GM06990 (cell line): ENCODE measurements around the gene IGF2BP2.

Experiments used
- DNase-seq: peaks from one replicate; pipeline ENCODE4 v3.0.0-alpha.2; 2011; ENCODE audit not compliant: insufficient read length; ENCODE audit errors: extremely low read depth
- H3K27me3 ChIP-seq: replicated peaks from 2 replicates; pipeline ENCODE4 v1.6.0; 2011; ENCODE audit warnings: low read length; ENCODE audit not compliant: control insufficient read depth, insufficient read depth
- H3K36me3 ChIP-seq: 2 replicates; pipeline ENCODE4 v1.5.1; 2011; ENCODE audit warnings: low read length; ENCODE audit not compliant: control insufficient read depth, insufficient read depth
- H3K4me3 ChIP-seq: replicated peaks from 2 replicates; pipeline ENCODE4 v1.5.1; 2011; ENCODE audit warnings: low read depth, mild to moderate bottlenecking, control low read depth, low read length
- TF ChIP-seq, protein P1 (sequence below): IDR thresholded peaks from 2 replicates; pipeline ENCODE4 v1.5.1; 2011; ENCODE audit warnings: low read length, control low read depth, mild to moderate bottlenecking, inconsistent platforms; ENCODE audit not compliant: insufficient read depth, poor library complexity, severe bottlenecking

The IGF2BP2 gene

DNA sequence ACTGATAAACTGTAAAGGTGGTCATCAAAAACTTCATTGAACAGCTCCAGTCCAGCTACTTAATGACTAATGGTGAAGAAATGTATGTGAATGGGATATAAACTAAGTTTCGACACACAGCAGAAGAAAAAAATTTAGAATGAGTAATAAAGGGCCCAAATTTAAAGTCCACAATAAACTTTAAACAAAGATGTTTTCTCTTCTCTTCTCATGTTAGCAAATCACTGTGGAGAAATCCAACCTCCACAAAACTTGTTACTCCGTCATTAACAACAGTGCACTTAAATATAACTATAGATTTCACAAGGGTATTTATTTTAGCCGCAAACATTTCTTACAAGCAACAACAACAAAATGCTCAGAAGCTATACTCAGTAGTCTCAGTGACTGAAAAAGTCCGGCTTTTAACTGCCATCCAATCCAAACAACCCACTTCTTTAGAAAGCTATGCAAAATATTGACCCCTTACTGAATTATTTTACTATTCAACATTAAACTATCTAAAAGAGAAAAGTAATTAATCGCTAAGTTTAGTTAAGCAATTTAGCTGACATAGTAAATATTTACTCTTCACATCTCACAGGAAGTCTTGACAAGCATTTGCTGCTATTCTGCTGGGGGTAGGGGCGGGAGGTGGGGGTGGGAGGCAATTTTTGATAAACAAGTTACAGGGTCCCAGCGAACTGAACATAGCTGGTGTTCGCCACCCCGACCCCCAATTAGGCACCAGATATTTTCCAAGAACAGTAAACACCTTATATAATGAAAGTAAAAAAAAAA, 2.4 kb downstream of the IGF2BP2 start:
- no peaks in the 10 kb centered on the region; the same call in 1 of the 2 replicates for H3K27me3 ChIP-seq
- no peak for DNase-seq
- H3K36me3 ChIP-seq, result no peaks in the 10 kb centered on the region
- TF ChIP-seq, protein P1, sequence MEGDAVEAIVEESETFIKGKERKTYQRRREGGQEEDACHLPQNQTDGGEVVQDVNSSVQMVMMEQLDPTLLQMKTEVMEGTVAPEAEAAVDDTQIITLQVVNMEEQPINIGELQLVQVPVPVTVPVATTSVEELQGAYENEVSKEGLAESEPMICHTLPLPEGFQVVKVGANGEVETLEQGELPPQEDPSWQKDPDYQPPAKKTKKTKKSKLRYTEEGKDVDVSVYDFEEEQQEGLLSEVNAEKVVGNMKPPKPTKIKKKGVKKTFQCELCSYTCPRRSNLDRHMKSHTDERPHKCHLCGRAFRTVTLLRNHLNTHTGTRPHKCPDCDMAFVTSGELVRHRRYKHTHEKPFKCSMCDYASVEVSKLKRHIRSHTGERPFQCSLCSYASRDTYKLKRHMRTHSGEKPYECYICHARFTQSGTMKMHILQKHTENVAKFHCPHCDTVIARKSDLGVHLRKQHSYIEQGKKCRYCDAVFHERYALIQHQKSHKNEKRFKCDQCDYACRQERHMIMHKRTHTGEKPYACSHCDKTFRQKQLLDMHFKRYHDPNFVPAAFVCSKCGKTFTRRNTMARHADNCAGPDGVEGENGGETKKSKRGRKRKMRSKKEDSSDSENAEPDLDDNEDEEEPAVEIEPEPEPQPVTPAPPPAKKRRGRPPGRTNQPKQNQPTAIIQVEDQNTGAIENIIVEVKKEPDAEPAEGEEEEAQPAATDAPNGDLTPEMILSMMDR, result no peak
- H3K4me3 ChIP-seq, result no peak overlapping the region

DNA sequence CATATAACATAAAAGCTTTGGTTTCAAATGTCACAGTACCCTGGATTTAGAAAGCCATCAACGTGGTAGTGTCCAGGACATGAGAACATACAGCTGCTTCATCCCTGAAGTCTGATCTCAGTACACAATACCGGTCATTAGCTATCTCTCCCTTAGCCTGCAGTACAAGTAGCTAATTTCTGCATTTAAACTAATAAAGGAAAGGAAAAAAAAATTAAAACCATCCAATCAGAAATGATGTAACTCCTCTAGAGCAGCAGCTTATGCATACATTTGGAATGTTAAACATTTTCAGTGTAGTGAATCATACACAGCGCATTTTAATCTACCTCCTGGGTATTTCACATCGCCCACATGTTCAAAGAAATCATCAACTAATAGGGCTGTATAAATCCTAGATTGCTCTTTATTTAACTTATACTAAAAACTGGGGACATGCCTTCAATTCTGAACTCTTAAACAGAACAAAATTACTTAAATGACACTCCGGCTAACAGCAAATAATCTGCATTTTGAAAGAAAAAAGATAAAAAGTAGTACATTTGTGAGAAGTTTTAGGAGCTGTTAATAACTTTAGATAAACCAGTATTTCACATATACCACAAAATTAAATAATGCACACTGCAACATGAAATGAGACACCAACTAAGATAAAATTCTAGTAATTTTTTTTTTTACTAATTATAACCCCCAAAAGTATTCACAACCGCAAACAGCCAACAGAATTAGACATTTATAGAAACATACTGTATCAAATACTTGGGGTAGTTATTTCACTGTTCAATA, 3.7 kb downstream of the IGF2BP2 start:
- TF ChIP-seq, protein P1, result no peak
- DNase-seq, result no peak
- Histone ChIP-seq H3K27me3 (no peaks in the 10 kb centered on the region; the same call in 1 of the 2 replicates), H3K36me3 (no peaks in the 10 kb centered on the region), H3K4me3 (no peak overlapping the region)

DNA sequence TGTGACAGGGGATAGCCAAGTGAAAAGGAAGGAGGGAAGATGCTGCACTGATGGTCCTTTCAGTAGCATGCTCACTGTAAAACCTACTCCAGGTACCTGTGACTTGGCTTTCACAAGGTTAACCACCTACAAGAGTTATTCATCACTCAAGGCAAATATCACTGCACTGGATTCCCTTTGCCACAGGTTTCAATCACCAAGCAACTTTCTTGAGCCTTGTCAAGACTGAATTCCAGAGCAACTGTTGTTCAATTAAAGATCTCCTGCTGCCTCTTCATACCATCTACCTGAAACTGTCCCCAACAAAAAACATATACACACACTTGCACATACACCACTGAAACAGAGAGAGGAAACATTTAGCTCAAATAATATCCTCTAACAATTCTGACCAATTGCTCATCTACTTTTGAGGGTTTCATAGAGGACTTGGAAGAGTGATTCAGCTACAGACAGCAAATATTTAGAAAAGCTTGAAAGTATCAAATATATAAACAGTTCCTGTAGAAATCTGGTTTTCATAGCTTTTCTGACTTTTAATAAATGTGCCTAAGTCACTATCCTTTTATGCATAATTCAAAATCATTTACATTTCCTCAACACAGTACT, 6.5 kb downstream of the IGF2BP2 start:
- DNase-seq, result no peak
- Histone ChIP-seq H3K4me3 (no peak overlapping the region), H3K27me3 (no peaks in the 10 kb centered on the region), H3K36me3 (no peaks in the 10 kb centered on the region)
- TF ChIP-seq, protein P1, result no peak

DNA sequence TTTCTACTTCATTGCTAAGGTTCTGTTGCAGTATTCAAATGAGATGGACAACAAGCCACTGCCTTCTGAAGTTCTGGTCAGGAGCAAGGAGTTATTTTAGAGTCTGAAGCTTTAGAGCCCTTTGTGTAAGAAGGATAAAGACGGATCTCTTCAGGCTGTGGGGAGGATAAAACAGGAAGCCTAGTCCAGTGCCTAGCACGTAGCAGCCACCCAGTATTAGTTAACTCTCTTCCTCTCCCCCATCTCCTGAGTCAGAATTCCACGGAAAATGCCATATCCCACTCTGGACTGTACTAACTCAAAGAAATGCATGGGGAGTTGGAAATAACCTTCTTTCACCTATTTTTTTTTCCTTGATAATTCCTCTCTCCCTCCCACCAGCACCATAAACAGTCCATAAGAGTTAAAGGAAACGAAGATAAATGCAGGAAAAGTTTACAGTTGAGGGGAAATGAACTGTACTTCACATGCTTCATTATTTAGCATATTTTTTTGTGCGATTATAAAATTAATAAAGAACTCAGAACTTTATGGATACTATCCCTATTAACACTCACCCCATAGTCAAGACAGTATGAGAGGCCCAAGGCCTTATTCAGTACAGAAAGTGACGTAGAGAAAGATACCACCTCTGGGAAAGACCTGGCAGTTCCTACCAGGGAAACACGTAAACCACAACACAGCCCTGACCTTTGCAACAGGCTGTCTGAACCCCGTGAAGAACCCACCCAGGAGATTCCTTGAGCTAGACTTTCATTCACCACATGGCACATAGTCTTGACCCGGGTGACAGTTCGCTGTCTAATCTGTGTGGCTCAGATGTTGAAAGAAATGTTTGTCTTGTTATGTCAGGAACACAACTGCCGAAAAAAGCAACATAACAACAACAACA, 9.2 kb downstream of the IGF2BP2 start:
- no peaks in the 10 kb centered on the region for H3K27me3 ChIP-seq
- TF ChIP-seq, protein P1, result no peak
- no peaks in the 10 kb centered on the region for H3K36me3 ChIP-seq
- no peak overlapping the region for H3K4me3 ChIP-seq
- DNase-seq, result no peak

DNA sequence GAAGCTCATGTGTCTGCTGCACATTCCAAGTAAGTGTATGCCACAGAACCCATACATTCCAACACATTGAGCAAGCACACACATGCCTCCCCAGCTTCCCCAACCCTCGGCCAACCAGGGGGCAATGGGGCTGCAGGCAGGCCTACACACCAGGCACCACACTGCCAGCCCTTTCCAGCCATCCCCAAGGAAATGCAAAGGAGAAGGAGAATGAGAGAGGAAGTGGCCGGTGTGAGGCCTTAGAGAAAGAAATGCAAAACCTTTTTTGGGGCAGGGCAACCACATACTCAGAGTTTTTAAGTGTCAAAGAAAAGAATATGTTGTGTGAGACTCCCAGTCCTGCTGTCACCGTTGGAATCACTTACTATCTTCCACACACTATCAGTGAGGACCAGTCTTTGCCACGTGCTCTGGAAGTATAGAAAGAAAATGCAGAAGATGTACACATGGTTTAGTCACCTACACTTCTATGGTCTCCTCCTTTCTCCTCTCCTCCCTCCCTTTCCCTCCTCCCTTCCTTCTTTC, 11.1 kb downstream of the IGF2BP2 start:
- DNase-seq, result no peak
- TF ChIP-seq, protein P1, result no peak

More for the DNA sequence above, 11.1 kb downstream of the IGF2BP2 start:
- no peaks in the 10 kb centered on the region for H3K36me3 ChIP-seq
- no peaks in the 10 kb centered on the region for H3K27me3 ChIP-seq
- H3K4me3 ChIP-seq, result no peak overlapping the region
